Measurements from ENCODE around the gene CEACAM19.
A peak's percentile ranks its signal among the peaks of the same experiment; 100 is the strongest.

CEACAM19 gene

DNA sequence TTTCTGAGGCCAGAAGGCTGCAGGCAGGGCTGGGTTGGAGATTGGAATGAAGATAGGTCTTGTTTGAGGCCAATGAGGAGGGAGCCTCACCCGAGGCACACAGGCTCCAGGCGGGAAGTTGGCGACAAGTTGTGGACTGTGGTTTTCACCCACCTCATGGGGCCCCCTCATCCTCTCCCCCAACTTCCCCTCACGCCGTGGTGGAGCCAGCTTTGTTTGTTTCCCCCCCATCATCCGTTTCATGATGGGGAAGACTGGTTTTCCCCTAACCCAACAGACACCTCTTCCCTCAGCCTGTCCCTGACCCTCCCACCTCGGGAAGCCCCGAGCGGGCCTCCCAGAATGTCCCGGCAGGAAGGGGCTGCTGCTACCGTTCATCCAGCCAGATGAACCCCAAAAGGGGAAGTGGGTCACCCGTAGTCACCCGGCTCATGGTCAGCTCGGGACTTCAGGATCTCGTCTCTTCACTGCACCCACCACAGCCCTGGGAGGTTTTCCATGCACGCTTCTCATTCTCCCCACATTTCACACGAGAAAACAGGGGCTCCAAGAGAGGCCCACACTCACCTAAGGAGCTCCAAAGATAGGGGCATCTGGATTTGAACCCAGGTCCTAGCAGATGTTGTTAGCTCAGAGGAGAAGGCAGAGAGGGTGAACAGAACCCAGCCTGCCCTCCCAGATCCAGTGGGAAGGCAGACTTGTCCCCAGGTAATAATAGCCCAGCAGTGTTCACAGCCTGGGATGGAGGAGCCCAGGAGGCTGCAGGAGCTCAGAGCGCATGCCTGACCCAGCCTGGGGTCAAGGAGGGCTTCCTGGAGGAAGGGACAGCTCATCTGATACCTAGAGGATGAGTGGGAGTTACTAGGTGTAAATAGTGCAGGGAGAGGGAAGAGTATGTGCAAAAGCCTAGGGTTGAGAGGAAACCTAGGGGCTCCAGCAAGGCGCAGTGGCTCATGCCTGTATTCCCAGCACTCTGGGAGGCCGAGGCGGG is 51.1 kb downstream of the CEACAM19 start:
- DNase-seq (ENCODE audit: low read depth in 3 of 3, low spot score in 1 of 3), result no peak

DNA sequence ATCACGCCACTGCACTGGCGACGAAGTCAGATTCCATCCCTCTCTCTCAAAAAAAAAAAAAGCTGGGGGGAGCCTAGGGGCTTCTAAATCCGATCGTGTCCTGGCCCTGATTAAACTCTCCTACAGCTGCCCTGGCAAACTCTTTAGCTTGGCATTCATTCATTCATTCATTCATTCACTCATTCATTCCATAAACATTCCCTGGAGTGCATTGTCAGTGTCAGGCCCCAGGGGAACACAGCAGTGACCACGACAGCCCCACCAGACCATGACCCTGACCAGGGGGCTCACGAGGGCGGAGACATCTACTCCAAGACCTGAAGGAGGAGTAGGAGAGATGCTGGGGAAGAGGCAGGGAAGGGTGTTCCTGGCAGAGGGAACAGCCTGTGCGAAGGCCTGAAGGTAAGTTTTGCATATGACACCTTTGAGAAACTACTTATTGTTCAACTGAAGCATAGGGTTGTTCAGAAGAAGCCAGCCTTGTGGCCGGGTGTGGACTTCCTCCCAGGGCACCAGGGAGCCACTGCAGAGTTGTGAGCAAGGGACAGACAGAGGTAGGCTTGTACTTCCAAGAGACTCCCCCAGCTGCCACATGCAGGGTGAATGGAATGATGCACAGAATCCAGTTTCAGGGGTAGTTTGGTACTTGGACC is 52.1 kb downstream of the CEACAM19 start:
- no peak for DNase-seq (ENCODE audit: low read depth in 3 of 3, low spot score in 1 of 3)

GRCh38 chr19:44723952-44724319 is 52.7 kb downstream of the CEACAM19 start:
- peak; percentile 56 to 71 (median 65) for DNase-seq (ENCODE audit: low read depth in 3 of 3, low spot score in 1 of 3)

DNA sequence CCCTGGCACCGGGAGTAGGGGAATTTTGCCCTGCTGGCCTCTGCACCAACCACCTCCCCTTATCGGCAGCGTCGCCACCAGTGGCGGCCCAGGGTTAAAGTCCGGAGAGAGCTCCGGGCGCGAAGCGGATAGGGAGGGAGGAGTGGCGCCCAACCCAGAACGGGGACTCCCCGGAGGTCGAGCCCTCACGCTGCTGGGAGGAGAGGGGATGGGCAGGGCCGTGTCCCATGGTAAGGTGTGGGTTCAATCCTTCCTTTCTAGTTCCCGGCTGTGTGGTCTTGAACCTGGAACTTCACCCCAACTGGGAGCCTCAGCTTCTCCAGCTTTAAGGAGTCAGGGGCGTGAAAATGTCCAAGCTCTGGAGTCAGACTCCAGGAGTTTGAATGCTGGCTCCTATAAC is 54.0 kb downstream of the CEACAM19 start:
- no peak for DNase-seq (ENCODE audit: low read depth in 3 of 3, low spot score in 1 of 3)

GRCh38 chr19:44725684-44726083 is 54.4 kb downstream of the CEACAM19 start:
- DNase-seq (ENCODE audit: low read depth in 3 of 3, low spot score in 1 of 3), result no peak

GRCh38 chr19:44726465-44726864 is 55.2 kb downstream of the CEACAM19 start:
- no peak for DNase-seq (ENCODE audit: low read depth in 3 of 3, low spot score in 1 of 3)

- DNase-seq (ENCODE audit: low read depth in 3 of 3, low spot score in 1 of 3), result no peak
Measured at GRCh38 chr19:44728178-44728577, 56.9 kb downstream of the CEACAM19 start.

DNA sequence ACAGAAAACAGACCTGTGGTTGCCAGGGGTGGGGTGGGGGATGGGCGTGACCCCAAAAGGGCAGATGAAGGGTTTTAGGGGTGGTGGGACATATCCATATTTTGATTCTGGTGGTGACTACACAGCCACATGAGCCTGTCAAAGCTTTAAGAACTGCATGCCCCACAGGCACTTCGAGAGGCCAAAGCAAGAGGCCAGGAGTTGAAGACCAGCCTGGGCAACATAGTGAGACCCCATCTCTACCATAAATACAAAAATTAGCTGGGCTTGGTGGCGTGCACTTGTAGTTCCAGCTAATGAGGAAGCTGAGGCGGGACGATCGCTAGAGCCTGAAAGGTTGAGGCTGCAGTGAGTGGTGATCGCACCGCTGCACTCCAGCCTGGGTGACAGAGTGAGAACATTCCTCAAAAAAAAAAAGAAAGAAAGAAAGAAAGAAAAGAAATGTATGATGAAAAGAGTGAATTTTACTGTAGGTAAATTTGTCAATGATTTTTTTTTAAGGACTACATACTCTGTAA is 58.3 kb downstream of the CEACAM19 start:
- no peak for DNase-seq (ENCODE audit: low read depth in 3 of 3, low spot score in 1 of 3)

DNA sequence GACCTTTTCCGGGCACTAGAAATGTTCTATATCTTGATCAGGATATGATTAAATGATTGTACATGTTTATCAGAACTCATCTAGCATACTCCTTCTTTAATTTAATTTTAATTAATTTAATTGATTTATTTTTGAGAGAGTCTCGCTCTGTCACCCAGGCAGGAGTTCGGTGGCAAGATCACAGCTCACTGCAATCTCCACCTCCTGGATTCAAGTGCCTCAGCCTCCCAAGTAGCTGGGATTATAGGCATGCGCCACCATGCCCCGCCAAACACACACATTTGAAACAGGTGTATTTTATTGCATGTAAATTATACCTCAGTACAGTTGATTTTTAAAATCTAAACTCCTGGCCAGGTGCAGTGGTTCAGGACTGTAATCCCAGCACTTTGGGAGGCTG is 59.8 kb downstream of the CEACAM19 start:
- DNase-seq (ENCODE audit: low read depth in 3 of 3, low spot score in 1 of 3), result no peak

DNA sequence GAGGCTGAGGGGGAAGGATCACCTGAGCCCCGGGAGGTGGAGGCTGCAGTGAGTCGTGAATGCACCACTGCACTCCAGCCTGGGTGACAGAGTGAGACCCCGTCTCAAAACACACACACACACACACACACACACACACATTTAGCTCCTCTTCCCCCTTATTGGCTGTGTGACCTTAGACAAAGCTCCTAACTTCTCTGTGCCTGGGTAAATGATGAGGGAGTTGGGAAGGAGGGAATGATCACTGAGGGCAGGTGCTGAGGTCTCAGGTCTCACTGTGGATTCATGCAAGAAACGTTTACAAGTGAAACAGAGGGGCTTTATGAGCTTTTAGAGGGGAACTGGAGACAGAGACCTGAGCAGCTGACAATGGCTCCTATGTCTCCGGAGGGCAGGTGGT is 60.3 kb downstream of the CEACAM19 start:
- DNase-seq (ENCODE audit: low read depth in 3 of 3, low spot score in 1 of 3), result no peak

DNA sequence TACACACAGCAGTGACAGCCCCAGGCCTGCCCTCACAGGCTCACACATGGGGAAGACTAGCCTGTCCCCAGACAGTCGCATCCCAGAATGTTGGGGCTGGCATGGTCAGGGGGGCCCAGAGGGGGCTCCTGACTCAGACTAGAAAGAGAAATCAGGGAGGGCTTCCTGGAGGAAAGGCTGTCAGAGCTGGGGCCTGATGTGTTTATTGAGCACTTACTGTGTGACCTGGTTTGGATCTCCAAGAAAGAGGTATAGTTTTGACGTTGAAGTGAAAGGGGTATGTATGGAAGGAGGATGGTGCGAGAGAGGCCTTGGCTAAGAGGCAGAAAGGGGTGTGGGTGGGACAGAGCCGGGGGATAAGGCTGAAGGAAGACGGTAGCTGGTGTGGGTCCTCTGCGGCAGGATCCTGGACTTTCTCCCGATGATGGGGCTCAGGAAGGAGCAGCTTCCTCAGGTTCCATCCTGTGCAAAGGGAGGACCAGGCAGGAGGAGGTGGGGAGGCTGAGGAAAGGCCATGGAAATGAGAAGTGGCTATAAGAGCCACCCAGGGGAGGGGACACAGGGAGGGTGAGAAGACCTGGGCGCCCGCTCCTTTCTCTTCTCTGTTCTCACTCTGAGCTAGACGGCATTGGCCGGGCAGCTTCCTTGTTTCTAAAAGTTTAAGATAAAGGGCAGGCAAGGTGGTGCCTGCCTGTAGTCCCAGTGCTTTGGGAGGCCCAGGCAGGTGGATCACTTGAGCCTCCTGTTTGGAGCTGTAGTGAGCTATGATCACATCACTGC is 61.1 kb downstream of the CEACAM19 start:
- DNase-seq (ENCODE audit: low read depth in 3 of 3, low spot score in 1 of 3), result no peak
